ENCODE results near the gene COL9A2. TPM values are rescaled to one million over a fixed set of nuclear protein-coding genes. Genes with fewer than 3 reads are reported as not detected.
"Not testable (repeated sequence)": the region's sequence is repeated elsewhere in the genome, so short reads cannot be mapped to it uniquely, and the experiment has no call there.

COL9A2 gene
- polyA plus RNA-seq, 2 donors, result 0.54 to 1.3 TPM

- not testable (repeated sequence) for H3K27me3 ChIP-seq (ENCODE audit: control insufficient read depth in 1 of 2, insufficient read depth in 2 of 2, low read length in 2 of 2); H3K27ac ChIP-seq (ENCODE audit: low read depth in 2 of 2, low read length in 1 of 2); H3K4me1 ChIP-seq (ENCODE audit: control insufficient read depth in 2 of 2, insufficient read depth in 2 of 2, low read length in 1 of 2); H3K9me3 ChIP-seq (ENCODE audit: control insufficient read depth in 2 of 2, insufficient read depth in 1 of 2, low read depth in 1 of 2, low read length in 1 of 2); H3K36me3 ChIP-seq (ENCODE audit: control insufficient read depth in 2 of 2, insufficient read depth in 2 of 2, low read length in 1 of 2); H3K4me3 ChIP-seq (ENCODE audit: low read depth in 1 of 2, low read length in 2 of 2)
- 85 to 90% methylated on average over 1 of the region's 1 CpG for WGBS, 2 donors
These were observed 14.3 kb upstream of the COL9A2 start for GRCh38 chr1:40331403-40331802.

GRCh38 chr1:40318970-40319621 is 2.0 kb upstream of the COL9A2 start:
- Histone ChIP-seq H3K9me3 (ENCODE audit: control insufficient read depth in 2 of 2, insufficient read depth in 1 of 2, low read depth in 1 of 2, low read length in 1 of 2) (no peaks in the 10 kb centered on the region), H3K36me3 (ENCODE audit: control insufficient read depth in 2 of 2, insufficient read depth in 2 of 2, low read length in 1 of 2) (no peaks in the 10 kb centered on the region), H3K27me3 (ENCODE audit: control insufficient read depth in 1 of 2, insufficient read depth in 2 of 2, low read length in 2 of 2) (no peaks in the 10 kb centered on the region), H3K27ac (ENCODE audit: low read depth in 2 of 2, low read length in 1 of 2) (no peak overlapping the region), H3K4me1 (ENCODE audit: control insufficient read depth in 2 of 2, insufficient read depth in 2 of 2, low read length in 1 of 2) (peaks cover 6 to 8% of the 10 kb centered on the region in 2 donors), H3K4me3 (ENCODE audit: low read depth in 1 of 2, low read length in 2 of 2) (no peak overlapping the region)
- 93% methylated on average over 4 of the region's 4 CpGs for WGBS, 2 donors

- Histone ChIP-seq H3K27me3 (ENCODE audit: control insufficient read depth in 1 of 2, insufficient read depth in 2 of 2, low read length in 2 of 2) (no peaks in the 10 kb centered on the region), H3K4me3 (ENCODE audit: low read depth in 1 of 2, low read length in 2 of 2) (no peak overlapping the region), H3K4me1 (ENCODE audit: control insufficient read depth in 2 of 2, insufficient read depth in 2 of 2, low read length in 1 of 2) (peaks cover 6 to 8% of the 10 kb centered on the region in 2 donors), H3K9me3 (ENCODE audit: control insufficient read depth in 2 of 2, insufficient read depth in 1 of 2, low read depth in 1 of 2, low read length in 1 of 2) (no peaks in the 10 kb centered on the region), H3K36me3 (ENCODE audit: control insufficient read depth in 2 of 2, insufficient read depth in 2 of 2, low read length in 1 of 2) (no peaks in the 10 kb centered on the region), H3K27ac (ENCODE audit: low read depth in 2 of 2, low read length in 1 of 2) (no peak overlapping the region)
- 94 to 95% methylated on average over 4 of the region's 4 CpGs for WGBS, 2 donors
These were observed 1.4 kb upstream of the COL9A2 start for GRCh38 chr1:40318476-40318875.

GRCh38 chr1:40317394-40318074 is 448 bp upstream of the COL9A2 start:
- 43% methylated on average over 19 to 21 of the region's 21 CpGs for WGBS, 2 donors
- H3K27ac ChIP-seq (ENCODE audit: low read depth in 2 of 2, low read length in 1 of 2), result no peak overlapping the region
- H3K36me3 ChIP-seq (ENCODE audit: control insufficient read depth in 2 of 2, insufficient read depth in 2 of 2, low read length in 1 of 2), result no peaks in the 10 kb centered on the region
- H3K4me3 ChIP-seq (ENCODE audit: low read depth in 1 of 2, low read length in 2 of 2), result peak overlapping the region in 1 of 2 donors; percentile 28
- H3K27me3 ChIP-seq (ENCODE audit: control insufficient read depth in 1 of 2, insufficient read depth in 2 of 2, low read length in 2 of 2), result no peaks in the 10 kb centered on the region
- no peaks in the 10 kb centered on the region for H3K9me3 ChIP-seq (ENCODE audit: control insufficient read depth in 2 of 2, insufficient read depth in 1 of 2, low read depth in 1 of 2, low read length in 1 of 2)
- peaks cover 6 to 8% of the 10 kb centered on the region in 2 donors for H3K4me1 ChIP-seq (ENCODE audit: control insufficient read depth in 2 of 2, insufficient read depth in 2 of 2, low read length in 1 of 2)

GRCh38 chr1:40315795-40316594 is 1.1 kb downstream of the COL9A2 start:
- H3K9me3 ChIP-seq (ENCODE audit: control insufficient read depth in 2 of 2, insufficient read depth in 1 of 2, low read depth in 1 of 2, low read length in 1 of 2), result no peaks in the 10 kb centered on the region
- H3K4me1 ChIP-seq (ENCODE audit: control insufficient read depth in 2 of 2, insufficient read depth in 2 of 2, low read length in 1 of 2), result peaks cover 6 to 8% of the 10 kb centered on the region in 2 donors
- 3 to 4% methylated on average over 41 of the region's 41 CpGs for WGBS, 2 donors
- H3K36me3 ChIP-seq (ENCODE audit: control insufficient read depth in 2 of 2, insufficient read depth in 2 of 2, low read length in 1 of 2), result no peaks in the 10 kb centered on the region
- H3K27ac ChIP-seq (ENCODE audit: low read depth in 2 of 2, low read length in 1 of 2), result no peak overlapping the region
- peak overlapping the region; percentile 28 to 41 for H3K4me3 ChIP-seq (ENCODE audit: low read depth in 1 of 2, low read length in 2 of 2)
- H3K27me3 ChIP-seq (ENCODE audit: control insufficient read depth in 1 of 2, insufficient read depth in 2 of 2, low read length in 2 of 2), result no peaks in the 10 kb centered on the region

GRCh38 chr1:40315239-40315794 is 1.8 kb downstream of the COL9A2 start:
- WGBS, 2 donors, result 2 to 3% methylated on average over 41 to 42 of the region's 42 CpGs
- Histone ChIP-seq H3K27me3 (ENCODE audit: control insufficient read depth in 1 of 2, insufficient read depth in 2 of 2, low read length in 2 of 2) (no peaks in the 10 kb centered on the region), H3K4me3 (ENCODE audit: low read depth in 1 of 2, low read length in 2 of 2) (peak overlapping the region; percentile 28 to 37)

GRCh38 chr1:40314721-40315238 is 2.3 kb downstream of the COL9A2 start:
- 38 to 40% methylated on average over 13 of the region's 13 CpGs for WGBS, 2 donors
- Histone ChIP-seq H3K4me3 (ENCODE audit: low read depth in 1 of 2, low read length in 2 of 2) (no peak overlapping the region), H3K36me3 (ENCODE audit: control insufficient read depth in 2 of 2, insufficient read depth in 2 of 2, low read length in 1 of 2) (no peaks in the 10 kb centered on the region), H3K27me3 (ENCODE audit: control insufficient read depth in 1 of 2, insufficient read depth in 2 of 2, low read length in 2 of 2) (no peaks in the 10 kb centered on the region), H3K4me1 (ENCODE audit: control insufficient read depth in 2 of 2, insufficient read depth in 2 of 2, low read length in 1 of 2) (peaks cover 6 to 8% of the 10 kb centered on the region in 2 donors), H3K27ac (ENCODE audit: low read depth in 2 of 2, low read length in 1 of 2) (no peak overlapping the region), H3K9me3 (ENCODE audit: control insufficient read depth in 2 of 2, insufficient read depth in 1 of 2, low read depth in 1 of 2, low read length in 1 of 2) (no peaks in the 10 kb centered on the region)

More at GRCh38 chr1:40315239-40315794, 1.8 kb downstream of the COL9A2 start:
- Histone ChIP-seq H3K36me3 (ENCODE audit: control insufficient read depth in 2 of 2, insufficient read depth in 2 of 2, low read length in 1 of 2) (no peaks in the 10 kb centered on the region), H3K4me1 (ENCODE audit: control insufficient read depth in 2 of 2, insufficient read depth in 2 of 2, low read length in 1 of 2) (peaks cover 6 to 8% of the 10 kb centered on the region in 2 donors), H3K27ac (ENCODE audit: low read depth in 2 of 2, low read length in 1 of 2) (no peak overlapping the region), H3K9me3 (ENCODE audit: control insufficient read depth in 2 of 2, insufficient read depth in 1 of 2, low read depth in 1 of 2, low read length in 1 of 2) (no peaks in the 10 kb centered on the region)

- Histone ChIP-seq H3K4me1 (ENCODE audit: control insufficient read depth in 2 of 2, insufficient read depth in 2 of 2, low read length in 1 of 2) (peaks cover 8 to 9% of the 10 kb centered on the region in 2 donors), H3K36me3 (ENCODE audit: control insufficient read depth in 2 of 2, insufficient read depth in 2 of 2, low read length in 1 of 2) (no peaks in the 10 kb centered on the region), H3K27me3 (ENCODE audit: control insufficient read depth in 1 of 2, insufficient read depth in 2 of 2, low read length in 2 of 2) (no peaks in the 10 kb centered on the region), H3K4me3 (ENCODE audit: low read depth in 1 of 2, low read length in 2 of 2) (no peak overlapping the region), H3K27ac (ENCODE audit: low read depth in 2 of 2, low read length in 1 of 2) (no peak overlapping the region), H3K9me3 (ENCODE audit: control insufficient read depth in 2 of 2, insufficient read depth in 1 of 2, low read depth in 1 of 2, low read length in 1 of 2) (no peaks in the 10 kb centered on the region)
- WGBS, 2 donors, result 79 to 83% methylated on average over 9 of the region's 9 CpGs
These were observed 2.9 kb downstream of the COL9A2 start for GRCh38 chr1:40313958-40314720.
